Prostate gland (tissue), 2 donors: ENCODE measurements around the gene ESYT2. TPM values are rescaled to one million over a fixed set of nuclear protein-coding genes. Genes with fewer than 3 reads are reported as not detected.

Experiments used
- DNase-seq: peaks from one replicate; pipeline ENCODE4 v3.0.0-alpha.2; 2019; ENCODE audit warnings: low spot score
- H3K27ac ChIP-seq, 2 donors: fragments of 200-600 bp; sonication (generic); 2 replicates each; pipeline ENCODE4 v1.5.1; 2017 to 2019
- H3K27me3 ChIP-seq: fragments of 200-600 bp; sonication (generic); replicated peaks from 2 replicates; pipeline ENCODE4 v1.5.1; 2019; ENCODE audit not compliant: insufficient read depth
- H3K36me3 ChIP-seq, 2 donors: fragments of 200-600 bp; sonication (generic); 1 replicate in 1 of 2; 2 replicates in 1 of 2; pipeline versions ENCODE4 v1.5.1 to v1.8.1; 2017 to 2019
- H3K4me1 ChIP-seq: fragments of 200-600 bp; sonication (generic); replicated peaks from 2 replicates; pipeline ENCODE4 v1.5.1; 2019
- H3K4me3 ChIP-seq, 2 donors: fragments of 200-600 bp; sonication (generic); 2 replicates each; pipeline ENCODE4 v1.5.1; 2017 to 2019
- H3K9me3 ChIP-seq: fragments of 200-600 bp; sonication (generic); 2 replicates; pipeline ENCODE4 v1.5.1; 2017
- POLR2A ChIP-seq: fragments of 450-650 bp; IDR thresholded peaks from one replicate; pipeline ENCODE4 v1.6.1; 2016; ENCODE audit warnings: antibody characterized with exemption, mild to moderate bottlenecking
- POLR2AphosphoS5 ChIP-seq: sonication (generic); formaldehyde crosslinking; IDR thresholded peaks from one replicate; pipeline ENCODE4 v1.6.1; 2017; ENCODE audit warnings: antibody characterized with exemption
- WGBS: methylation state at CpG from one replicate; pipeline ENCODE4 v1.1.5; 2018; 5-methylcytosine and 5-hydroxymethylcytosine counted together
- intact Hi-C: fragments of 100-400 bp; cut with DNase I; formaldehyde crosslinking; loops from one replicate; pipeline ENCODE4 v1.14.2; 2022
- total RNA-seq, 2 donors: library from RNA; depleted of rRNA; stranded (reverse); fragments of >200 nt; gene quantifications; one replicate each; pipeline ENCODE4 v1.1.0, GENCODE V29; 2016
- TF ChIP-seq, protein P1 (sequence below), 4 experiments: fragments of 200-600 bp in 2 of 4; fragments of 450-650 bp in 2 of 4; sonication (generic) in 2 of 4; IDR thresholded peaks; 1 replicate in 3 of 4; 2 replicates in 1 of 4; pipeline ENCODE4 v1.5.1; 2016 to 2019; ENCODE audit warnings: antibody characterized with exemption in 4 of 4, mild to moderate bottlenecking in 2 of 4, moderate library complexity in 2 of 4

The ESYT2 gene
- total RNA-seq, 2 donors from 2014 or later, result 60.8 to 75.1 TPM

DNA sequence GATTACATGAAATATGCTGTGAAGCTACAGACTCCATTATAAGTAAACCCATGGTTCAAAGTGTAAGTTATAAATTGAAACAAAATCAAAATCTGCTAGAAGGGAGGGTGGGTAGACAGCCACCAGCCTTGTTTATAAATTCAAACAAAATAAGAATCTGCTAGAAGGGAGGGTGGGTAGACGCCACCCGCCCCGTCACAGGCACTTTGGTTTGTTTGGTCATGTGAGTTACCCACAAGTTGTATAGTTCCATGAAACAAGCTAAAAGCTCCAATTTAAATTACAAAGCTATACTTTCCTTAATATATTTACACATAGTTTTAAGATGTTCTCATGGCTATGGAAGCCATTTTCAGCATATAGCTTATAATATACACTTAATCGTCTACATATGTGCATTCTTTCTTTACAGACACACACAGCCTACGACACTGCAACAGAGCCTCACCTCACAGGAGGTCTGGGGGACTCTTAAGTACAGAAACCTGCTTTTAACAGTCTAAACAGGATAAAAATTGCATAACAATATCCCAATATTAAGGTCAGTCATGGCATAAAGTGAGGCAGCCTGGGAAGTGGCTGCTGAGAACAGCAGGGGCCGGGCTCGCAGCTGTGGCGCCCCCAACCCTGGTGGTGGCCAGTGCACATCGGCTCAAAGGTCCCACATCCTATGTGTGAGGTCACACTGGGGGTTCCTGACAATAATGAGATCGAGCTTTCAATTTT lies 96.7 kb downstream of the ESYT2 start:
- DNase-seq, result no peak
- Histone ChIP-seq H3K27me3 (no peaks in the 10 kb centered on the region), H3K4me1 (no peaks in the 10 kb centered on the region), H3K36me3 (no peaks in the 10 kb centered on the region), H3K4me3 (no peak overlapping the region), H3K9me3 (no peaks in the 10 kb centered on the region), H3K27ac (peak overlapping the region; percentile 68 to 74)
- intact Hi-C loops, result no loop called here
- WGBS, result 69% methylated on average over 10 of the region's 10 CpGs
- TF ChIP-seq POLR2AphosphoS5 (no peak), POLR2A (no peak)
- TF ChIP-seq, protein P1, sequence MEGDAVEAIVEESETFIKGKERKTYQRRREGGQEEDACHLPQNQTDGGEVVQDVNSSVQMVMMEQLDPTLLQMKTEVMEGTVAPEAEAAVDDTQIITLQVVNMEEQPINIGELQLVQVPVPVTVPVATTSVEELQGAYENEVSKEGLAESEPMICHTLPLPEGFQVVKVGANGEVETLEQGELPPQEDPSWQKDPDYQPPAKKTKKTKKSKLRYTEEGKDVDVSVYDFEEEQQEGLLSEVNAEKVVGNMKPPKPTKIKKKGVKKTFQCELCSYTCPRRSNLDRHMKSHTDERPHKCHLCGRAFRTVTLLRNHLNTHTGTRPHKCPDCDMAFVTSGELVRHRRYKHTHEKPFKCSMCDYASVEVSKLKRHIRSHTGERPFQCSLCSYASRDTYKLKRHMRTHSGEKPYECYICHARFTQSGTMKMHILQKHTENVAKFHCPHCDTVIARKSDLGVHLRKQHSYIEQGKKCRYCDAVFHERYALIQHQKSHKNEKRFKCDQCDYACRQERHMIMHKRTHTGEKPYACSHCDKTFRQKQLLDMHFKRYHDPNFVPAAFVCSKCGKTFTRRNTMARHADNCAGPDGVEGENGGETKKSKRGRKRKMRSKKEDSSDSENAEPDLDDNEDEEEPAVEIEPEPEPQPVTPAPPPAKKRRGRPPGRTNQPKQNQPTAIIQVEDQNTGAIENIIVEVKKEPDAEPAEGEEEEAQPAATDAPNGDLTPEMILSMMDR (IDR thresholded peaks at IDR 0.05), result no peak

DNA sequence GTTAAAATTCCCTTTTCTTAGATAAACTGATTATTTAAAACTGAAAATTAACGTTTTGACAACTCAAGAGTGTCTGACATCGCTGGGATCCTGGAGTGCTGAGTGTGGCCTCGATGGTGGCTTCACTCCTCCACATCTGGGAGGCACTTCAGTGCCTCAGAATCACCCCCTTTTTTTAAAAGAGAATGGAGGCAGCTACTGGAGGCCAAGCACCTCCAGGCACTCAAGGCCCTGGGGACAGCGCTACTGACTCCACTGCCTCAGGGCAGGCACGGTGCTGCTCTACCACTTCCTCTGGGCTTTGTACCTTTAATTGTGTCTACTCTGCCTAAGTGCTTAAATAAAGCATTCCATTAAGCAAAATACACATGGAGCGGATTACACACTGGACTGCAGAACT lies 97.5 kb downstream of the ESYT2 start:
- WGBS, result 91% methylated on average over 6 of the region's 6 CpGs
- intact Hi-C loops, result no loop called here
- H3K9me3 ChIP-seq, result no peaks in the 10 kb centered on the region
- peak overlapping the region; percentile 47 to 54 for H3K27ac ChIP-seq
- DNase-seq, result no peak
- H3K27me3 ChIP-seq, result no peaks in the 10 kb centered on the region
- H3K4me1 ChIP-seq, result no peaks in the 10 kb centered on the region
- no peaks in the 10 kb centered on the region for H3K36me3 ChIP-seq
- H3K4me3 ChIP-seq, result no peak overlapping the region
- TF ChIP-seq POLR2AphosphoS5, result no peak
- TF ChIP-seq, protein P1 (IDR thresholded peaks at IDR 0.05), result no peak
- TF ChIP-seq POLR2A, result no peak

DNA sequence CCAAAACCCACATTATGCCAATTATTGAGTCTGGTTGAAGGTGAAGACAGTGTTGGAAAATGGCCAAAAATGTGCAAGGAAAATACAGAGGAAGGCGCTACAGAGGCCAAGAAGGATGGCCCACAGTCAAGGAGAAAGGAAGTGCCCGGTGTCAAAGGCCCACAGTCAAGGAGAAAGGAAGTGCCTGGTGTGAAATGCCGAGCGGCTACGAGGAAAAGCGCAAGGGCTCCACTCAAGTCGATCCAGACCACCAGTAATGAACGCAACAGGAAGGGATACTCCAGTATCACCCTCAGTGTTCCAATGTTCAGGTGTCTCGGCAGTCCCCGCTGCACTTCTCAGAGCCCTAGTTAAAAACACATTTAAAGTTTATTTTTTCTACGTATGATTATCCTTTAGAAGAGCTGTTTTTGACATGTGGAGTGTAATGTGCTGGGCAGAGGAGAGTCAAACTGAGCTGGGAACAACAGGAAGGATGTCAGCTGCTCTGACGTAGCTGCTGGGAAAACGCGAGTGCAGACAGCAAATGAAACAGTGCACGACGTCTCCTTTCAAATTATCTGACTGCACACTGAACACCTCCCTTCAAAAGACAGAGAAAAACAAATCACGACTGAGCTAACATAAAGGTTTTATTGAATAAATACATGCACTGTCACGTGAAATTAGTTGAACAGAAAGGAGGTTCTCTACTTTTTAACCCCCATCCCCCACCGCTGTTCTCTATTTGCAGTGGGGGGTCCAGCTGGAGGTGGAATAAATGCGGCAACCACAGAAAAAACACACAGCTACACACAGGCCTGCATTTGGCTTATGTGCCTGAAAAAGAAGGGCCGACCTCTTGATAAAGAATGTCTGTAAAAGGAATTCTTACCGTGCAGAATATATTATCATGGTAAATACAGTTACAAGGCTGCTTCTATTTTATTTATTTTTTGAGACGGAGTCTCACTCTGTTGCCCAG lies 98.6 kb downstream of the ESYT2 start:
- intact Hi-C loops, result no loop called here
- no peaks in the 10 kb centered on the region for H3K36me3 ChIP-seq

DNA sequence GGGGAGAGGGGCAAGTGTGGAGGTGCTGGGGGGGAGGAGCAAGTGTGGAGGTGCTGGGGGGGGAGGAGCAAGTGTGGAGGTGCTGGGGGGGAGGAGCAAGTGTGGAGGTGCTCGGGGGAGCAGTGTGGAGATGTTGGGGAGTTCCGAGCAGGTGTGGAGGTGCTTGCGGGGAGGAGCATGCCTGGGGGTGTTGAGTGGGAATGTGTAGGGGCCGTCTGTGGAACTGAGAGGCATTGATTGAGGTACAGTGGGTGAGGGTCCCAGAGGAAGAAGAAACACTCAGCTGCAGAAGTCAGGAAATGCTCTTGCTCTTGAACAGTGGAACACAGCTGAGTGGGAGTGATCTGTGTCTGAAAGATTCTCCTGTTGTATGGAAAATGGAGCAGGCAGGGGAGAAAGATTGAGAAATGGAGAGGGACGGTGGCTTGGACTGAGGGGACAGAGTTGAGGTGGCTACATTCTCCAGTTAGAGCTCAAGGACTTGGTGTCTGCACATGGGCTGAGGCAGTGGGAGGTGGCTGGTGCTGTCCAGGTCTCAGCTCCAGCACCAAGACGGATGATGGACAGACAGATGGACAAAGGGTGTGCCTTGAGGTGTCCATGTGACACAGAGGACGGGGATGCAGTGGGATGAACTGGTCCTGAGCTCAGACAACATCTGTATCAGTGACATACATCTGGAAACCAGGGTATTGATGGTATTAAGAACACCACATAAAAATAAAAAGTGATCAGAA lies 99.5 kb downstream of the ESYT2 start:
- TF ChIP-seq POLR2A, result no peak
- TF ChIP-seq, protein P1 (IDR thresholded peaks at IDR 0.05), result no peak
- no peak for TF ChIP-seq POLR2AphosphoS5
- Histone ChIP-seq H3K4me3 (no peak overlapping the region), H3K9me3 (no peaks in the 10 kb centered on the region), H3K36me3 (no peaks in the 10 kb centered on the region), H3K4me1 (no peaks in the 10 kb centered on the region), H3K27me3 (no peaks in the 10 kb centered on the region), H3K27ac (no peak overlapping the region)
- WGBS, result 96% methylated on average over 7 of the region's 7 CpGs
- intact Hi-C loops, result no loop called here
- no peak for DNase-seq

More for the DNA sequence above, 98.6 kb downstream of the ESYT2 start:
- TF ChIP-seq POLR2A (no peak), POLR2AphosphoS5 (peak; percentile 46)
- Histone ChIP-seq H3K4me3 (no peak overlapping the region), H3K4me1 (no peaks in the 10 kb centered on the region), H3K9me3 (no peaks in the 10 kb centered on the region), H3K27me3 (no peaks in the 10 kb centered on the region), H3K27ac (peak overlapping the region; percentile 47 to 54)
- WGBS, result 54% methylated on average over 23 of the region's 23 CpGs
- no peak for DNase-seq
